Measurements from ENCODE around the gene ERBB2. TPM values are rescaled to one million over a fixed set of nuclear protein-coding genes. Genes with fewer than 3 reads are reported as not detected.

ERBB2 gene
- total and polyA plus RNA-seq, 4 experiments from 2014 or later: 0.55 to 4.5 (median 4.1) TPM; not detected in 1

GRCh38 chr17:39735882-39736281 is 36.0 kb downstream of the ERBB2 start:
- CTCF ChIA-PET (ENCODE audit: partially characterized antibody): no interaction called here
- DNase-seq: no peak
- Histone ChIP-seq H3K9me3 (ENCODE audit: control insufficient read depth in 1 of 2, low read length in 2 of 2) (no peaks in the 10 kb centered on the region), H3K27ac (ENCODE audit: low read depth, low read length) (no peak overlapping the region), H3K27me3 (ENCODE audit: insufficient read depth, low read length) (no peaks in the 10 kb centered on the region), H3K4me3 (ENCODE audit: low read length in 2 of 2) (no peak overlapping the region), H3K4me1 (ENCODE audit: insufficient read depth, low read length) (peaks cover 13% of the 10 kb centered on the region), H3K36me3 (ENCODE audit: insufficient read depth, low read length) (no peaks in the 10 kb centered on the region)
- H3K27me3 Mint-ChIP-seq: peaks cover 4 to 15% of the 10 kb centered on the region in 2 donors
- intact Hi-C loops (cut with micrococcal nuclease): no loop called here
- H3K27ac Mint-ChIP-seq: peak overlapping the region in 1 of 7 donors; percentile 71
- H3K4me1 Mint-ChIP-seq: peaks cover 7 to 11% (median 10%) of the 10 kb centered on the region in 4 donors
- H3K36me3 Mint-ChIP-seq: no peaks in the 10 kb centered on the region
- no peak overlapping the region for H3K4me3 Mint-ChIP-seq
- H3K9me3 Mint-ChIP-seq: peaks cover 0 to 6% (median 0%) of the 10 kb centered on the region in 8 donors
- POLR2A ChIA-PET (ENCODE audit: partially characterized antibody): no interaction called here

- DNase-seq: no peak
- Mint-ChIP-seq H3K36me3 (no peaks in the 10 kb centered on the region), H3K27me3 (peaks cover 6 to 17% of the 10 kb centered on the region in 2 donors), H3K4me1 (peaks cover 5 to 11% (median 9%) of the 10 kb centered on the region in 4 donors), H3K4me3 (no peak overlapping the region), H3K27ac (peak overlapping the region in 1 of 7 donors; percentile 61), H3K9me3 (peaks cover 0 to 6% (median 0%) of the 10 kb centered on the region in 8 donors)
- peaks cover 8% of the 10 kb centered on the region for H3K4me1 ChIP-seq (ENCODE audit: insufficient read depth, low read length)
- ChIA-PET POLR2A (ENCODE audit: partially characterized antibody) (no interaction called here), CTCF (ENCODE audit: partially characterized antibody) (no interaction called here)
- intact Hi-C loops (cut with micrococcal nuclease): no loop called here
- no peak overlapping the region for H3K4me3 ChIP-seq (ENCODE audit: low read length in 2 of 2)
- no peaks in the 10 kb centered on the region for H3K36me3 ChIP-seq (ENCODE audit: insufficient read depth, low read length)
- no peaks in the 10 kb centered on the region for H3K27me3 ChIP-seq (ENCODE audit: insufficient read depth, low read length)
- no peaks in the 10 kb centered on the region for H3K9me3 ChIP-seq (ENCODE audit: control insufficient read depth in 1 of 2, low read length in 2 of 2)
- H3K27ac ChIP-seq (ENCODE audit: low read depth, low read length): no peak overlapping the region
Observed at GRCh38 chr17:39736319-39737165, 36.7 kb downstream of the ERBB2 start.

GRCh38 chr17:39737206-39737759 is 37.4 kb downstream of the ERBB2 start:
- CTCF ChIA-PET (ENCODE audit: partially characterized antibody): no interaction called here
- no peaks in the 10 kb centered on the region for H3K27me3 ChIP-seq (ENCODE audit: insufficient read depth, low read length)
- Mint-ChIP-seq H3K36me3 (no peaks in the 10 kb centered on the region), H3K27ac (no peak overlapping the region), H3K4me1 (peaks cover 5 to 11% (median 9%) of the 10 kb centered on the region in 4 donors), H3K27me3 (peaks cover 6 to 17% of the 10 kb centered on the region in 2 donors), H3K9me3 (peaks cover 0 to 6% (median 0%) of the 10 kb centered on the region in 8 donors), H3K4me3 (no peak overlapping the region)
- H3K9me3 ChIP-seq (ENCODE audit: control insufficient read depth in 1 of 2, low read length in 2 of 2): no peaks in the 10 kb centered on the region
- no peaks in the 10 kb centered on the region for H3K36me3 ChIP-seq (ENCODE audit: insufficient read depth, low read length)
- peaks cover 8% of the 10 kb centered on the region for H3K4me1 ChIP-seq (ENCODE audit: insufficient read depth, low read length)
- DNase-seq: no peak
- H3K27ac ChIP-seq (ENCODE audit: low read depth, low read length): no peak overlapping the region
- POLR2A ChIA-PET (ENCODE audit: partially characterized antibody): no interaction called here
- intact Hi-C loops (cut with micrococcal nuclease): no loop called here
- no peak overlapping the region for H3K4me3 ChIP-seq (ENCODE audit: low read length in 2 of 2)

GRCh38 chr17:39737760-39738567 is 38.1 kb downstream of the ERBB2 start, which contains the start of gene GRB7:
Gene GRB7 (plus strand): TSS chr17:39737938. CDS start chr17:39742302, 4,364 bp downstream.
- no peak for DNase-seq
- intact Hi-C loops (cut with micrococcal nuclease): loop anchor here (1.0 kb wide), 1 partner anchor 8 kb away; the partner anchor contains the start of gene MIEN1
- Mint-ChIP-seq H3K36me3 (no peaks in the 10 kb centered on the region), H3K27ac (peak within 1 kb of the TSS; percentile 29 to 89 (median 66)), H3K4me1 (peaks cover 5 to 11% (median 7%) of the 10 kb centered on the region in 4 donors), H3K4me3 (peak within 1 kb of the TSS in 5 of 8 donors; percentile 49 to 90 (median 73)), H3K9me3 (peaks cover 0 to 2% (median 0%) of the 10 kb centered on the region in 8 donors), H3K27me3 (peaks cover 6 to 19% of the 10 kb centered on the region in 2 donors)
- ChIA-PET POLR2A (ENCODE audit: partially characterized antibody) (no interaction called here), CTCF (ENCODE audit: partially characterized antibody) (no interaction called here)
- no peak within 1 kb of the TSS for H3K4me3 ChIP-seq (ENCODE audit: low read length in 2 of 2)
- no peak within 1 kb of the TSS for H3K27ac ChIP-seq (ENCODE audit: low read depth, low read length)
- no peaks in the 10 kb centered on the region for H3K27me3 ChIP-seq (ENCODE audit: insufficient read depth, low read length)
- peaks cover 8% of the 10 kb centered on the region for H3K4me1 ChIP-seq (ENCODE audit: insufficient read depth, low read length)
- H3K36me3 ChIP-seq (ENCODE audit: insufficient read depth, low read length): no peaks in the 10 kb centered on the region
- H3K9me3 ChIP-seq (ENCODE audit: control insufficient read depth in 1 of 2, low read length in 2 of 2): no peaks in the 10 kb centered on the region

GRCh38 chr17:39738568-39738901 is 38.7 kb downstream of the ERBB2 start:
- H3K4me3 Mint-ChIP-seq: peak overlapping the region in 5 of 8 donors; percentile 49 to 90 (median 73)
- CTCF ChIA-PET (ENCODE audit: partially characterized antibody): no interaction called here
- H3K4me3 ChIP-seq (ENCODE audit: low read length in 2 of 2): no peak overlapping the region

GRCh38 chr17:39738983-39739884 is 39.4 kb downstream of the ERBB2 start:
- no peak for DNase-seq
- H3K9me3 ChIP-seq (ENCODE audit: control insufficient read depth in 1 of 2, low read length in 2 of 2): no peaks in the 10 kb centered on the region
- H3K36me3 ChIP-seq (ENCODE audit: insufficient read depth, low read length): no peaks in the 10 kb centered on the region
- ChIA-PET CTCF (ENCODE audit: partially characterized antibody) (no interaction called here), POLR2A (ENCODE audit: partially characterized antibody) (no interaction called here)
- peaks cover 0 to 2% (median 0%) of the 10 kb centered on the region in 8 donors for H3K9me3 Mint-ChIP-seq
- no peaks in the 10 kb centered on the region for H3K36me3 Mint-ChIP-seq
- peaks cover 6 to 19% of the 10 kb centered on the region in 2 donors for H3K27me3 Mint-ChIP-seq
- no peak overlapping the region for H3K27ac ChIP-seq (ENCODE audit: low read depth, low read length)
- H3K4me3 ChIP-seq (ENCODE audit: low read length in 2 of 2): no peak overlapping the region
- peak overlapping the region in 3 of 7 donors; percentile 42 to 87 (median 75) for H3K27ac Mint-ChIP-seq
- H3K4me1 Mint-ChIP-seq: peaks cover 5 to 11% (median 7%) of the 10 kb centered on the region in 4 donors
- peak overlapping the region in 5 of 8 donors; percentile 10 to 79 (median 49) for H3K4me3 Mint-ChIP-seq
- no peaks in the 10 kb centered on the region for H3K27me3 ChIP-seq (ENCODE audit: insufficient read depth, low read length)
- intact Hi-C loops (cut with micrococcal nuclease): loop anchor here (1.0 kb wide), 1 partner anchor 9 kb away; the partner anchor contains the start of gene MIEN1
- H3K4me1 ChIP-seq (ENCODE audit: insufficient read depth, low read length): peaks cover 8% of the 10 kb centered on the region

More at GRCh38 chr17:39738568-39738901, 38.7 kb downstream of the ERBB2 start:
- Histone ChIP-seq H3K9me3 (ENCODE audit: control insufficient read depth in 1 of 2, low read length in 2 of 2) (no peaks in the 10 kb centered on the region), H3K27me3 (ENCODE audit: insufficient read depth, low read length) (no peaks in the 10 kb centered on the region), H3K36me3 (ENCODE audit: insufficient read depth, low read length) (no peaks in the 10 kb centered on the region), H3K4me1 (ENCODE audit: insufficient read depth, low read length) (peaks cover 8% of the 10 kb centered on the region), H3K27ac (ENCODE audit: low read depth, low read length) (no peak overlapping the region)
- Mint-ChIP-seq H3K27ac (peak overlapping the region; percentile 29 to 89 (median 66)), H3K36me3 (no peaks in the 10 kb centered on the region), H3K9me3 (peaks cover 0 to 2% (median 0%) of the 10 kb centered on the region in 8 donors), H3K4me1 (peaks cover 5 to 11% (median 7%) of the 10 kb centered on the region in 4 donors), H3K27me3 (peaks cover 6 to 19% of the 10 kb centered on the region in 2 donors)
- intact Hi-C loops (cut with micrococcal nuclease): loop anchor here (1.0 kb wide), 1 partner anchor 8 kb away; the partner anchor contains the start of gene MIEN1
- DNase-seq: peak; percentile 51 to 87 (median 52)
- POLR2A ChIA-PET (ENCODE audit: partially characterized antibody): no interaction called here
